GM10266 (cell line): ENCODE data around the gene TUBA4A.

Source experiments
- DNase-seq: peaks from one replicate; pipeline ENCODE4 v3.0.0; 2012; ENCODE audit errors: extremely low spot score
- CTCF ChIP-seq: IDR thresholded peaks from 2 replicates; pipeline ENCODE4 v1.5.1; 2012; ENCODE audit warnings: mild to moderate bottlenecking, low read depth; ENCODE audit not compliant: control insufficient read depth, insufficient read depth; ENCODE audit errors: missing control alignments

TUBA4A gene

GRCh38 chr2:219296631-219297391 is 43.1 kb upstream of the TUBA4A start:
- DNase-seq = no peak
- no peak for TF ChIP-seq CTCF

- TF ChIP-seq CTCF = no peak
- no peak for DNase-seq
These were observed 42.4 kb upstream of the TUBA4A start for GRCh38 chr2:219296142-219296541.

- peak; percentile 98 for DNase-seq
- TF ChIP-seq CTCF = peak; percentile 99
These were observed 40.9 kb upstream of the TUBA4A start for GRCh38 chr2:219294356-219295351.

- DNase-seq = no peak
- TF ChIP-seq CTCF = no peak
These were observed 40.1 kb upstream of the TUBA4A start for GRCh38 chr2:219293736-219294231.

GRCh38 chr2:219292616-219293015 is 38.9 kb upstream of the TUBA4A start:
- no peak for DNase-seq
- TF ChIP-seq CTCF = no peak

GRCh38 chr2:219291910-219292490 is 38.3 kb upstream of the TUBA4A start:
- no peak for DNase-seq
- TF ChIP-seq CTCF = no peak
